Erythroblast (primary cell): ENCODE measurements around the gene FSTL4.

Experiments used
- GATA1 ChIP-seq: IDR thresholded peaks from 2 replicates; pipeline ENCODE4 v1.6.1; 2011; ENCODE audit warnings: low read depth, mild to moderate bottlenecking, control low read depth, low read length, moderate library complexity
- POLR2A ChIP-seq: IDR thresholded peaks from 2 replicates; pipeline ENCODE4 v1.6.1; 2011; ENCODE audit warnings: mild to moderate bottlenecking, low read length

GRCh38 chr5:133354323-133355185, 257.8 kb downstream of the FSTL4 start:
- TF ChIP-seq POLR2A (no peak), GATA1 (no peak)
